Sigmoid colon (tissue), 7 donors: ENCODE measurements around the gene RAB3C. TPM values are rescaled to one million over a fixed set of nuclear protein-coding genes. Genes with fewer than 3 reads are reported as not detected.

Experiments
- DNase-seq: peaks from one replicate; pipeline ENCODE4 v3.0.0-alpha.2; 2019
- H3K27ac ChIP-seq, 4 donors: fragments of 200-600 bp; sonication (generic); one replicate each; pipeline ENCODE4 v1.5.1; 2016 to 2019; ENCODE audit warnings: mild to moderate bottlenecking in 1 of 4
- H3K27me3 ChIP-seq, 3 donors: fragments of 200-600 bp; sonication (generic); one replicate each; pipeline ENCODE4 v1.5.1; 2019; ENCODE audit warnings: mild to moderate bottlenecking in 1 of 3
- H3K36me3 ChIP-seq, 4 donors: fragments of 200-600 bp; sonication (generic); one replicate each; pipeline ENCODE4 v1.5.1; 2016 to 2019
- H3K4me1 ChIP-seq, 4 donors: fragments of 200-600 bp; sonication (generic); one replicate each; pipeline ENCODE4 v1.5.1; 2017 to 2019
- H3K4me3 ChIP-seq, 4 donors: fragments of 200-600 bp; sonication (generic); one replicate each; pipeline ENCODE4 v1.5.1; 2017 to 2019; ENCODE audit warnings: mild to moderate bottlenecking in 2 of 4, moderate library complexity in 1 of 4
- H3K9me3 ChIP-seq, 4 donors: fragments of 200-600 bp in 3 of 4; sonication (generic) in 3 of 4; one replicate each; pipeline versions ENCODE4 v1.5.1 to v1.6.1; 2013 to 2019
- EP300 ChIP-seq, 4 donors: sonication (generic); formaldehyde crosslinking; IDR thresholded peaks; one replicate each; pipeline ENCODE4 v1.6.1; 2017; ENCODE audit warnings: antibody characterized with exemption in 4 of 4
- POLR2A ChIP-seq, 2 donors: fragments of 450-650 bp; IDR thresholded peaks; one replicate each; pipeline ENCODE4 v1.6.1; 2016; ENCODE audit warnings: antibody characterized with exemption in 2 of 2, mild to moderate bottlenecking in 2 of 2, moderate library complexity in 2 of 2
- POLR2AphosphoS5 ChIP-seq, 4 donors: sonication (generic); formaldehyde crosslinking; IDR thresholded peaks; one replicate each; pipeline ENCODE4 v1.6.1; 2017; ENCODE audit warnings: antibody characterized with exemption in 4 of 4
- WGBS, 2 donors: extraction: QIAGEN DNeasy Blood & Tissue Kit; methylation state at CpG; one replicate each; pipeline ENCODE4 v1.1.7; 2013; 5-methylcytosine and 5-hydroxymethylcytosine counted together
- intact Hi-C: fragments of 100-400 bp; cut with DNase I; formaldehyde crosslinking; loops from one replicate; pipeline ENCODE4 v1.15.1; 2023
- polyA plus RNA-seq, 3 donors: library from polyadenylated mRNA; stranded (reverse); fragments of 200-250 nt; gene quantifications; one replicate each; pipeline ENCODE4 v1.2.3, GENCODE V29; 2013
- total RNA-seq, 4 donors: library from RNA; depleted of rRNA; stranded (reverse); fragments of >200 nt; gene quantifications; one replicate each; pipeline ENCODE4 v1.1.0, GENCODE V29; 2016
- TF ChIP-seq, protein P1 (sequence below), 4 experiments: fragments of 450-650 bp in 3 of 4; fragments of 200-600 bp in 1 of 4; IDR thresholded peaks; one replicate each; pipeline ENCODE4 v1.5.1; 2016 to 2019; ENCODE audit warnings: antibody characterized with exemption in 4 of 4, mild to moderate bottlenecking in 3 of 4, moderate library complexity in 2 of 4
- donor health status: healthy with polysubstance abuse.
- donor health status: Bipolar disorder and iron deficiency.
- donor health status: healthy.

Gene RAB3C
- total and polyA plus RNA-seq, 7 donors = under 0.01 to 17.6 (median 2.4) TPM; not detected in 1

DNA sequence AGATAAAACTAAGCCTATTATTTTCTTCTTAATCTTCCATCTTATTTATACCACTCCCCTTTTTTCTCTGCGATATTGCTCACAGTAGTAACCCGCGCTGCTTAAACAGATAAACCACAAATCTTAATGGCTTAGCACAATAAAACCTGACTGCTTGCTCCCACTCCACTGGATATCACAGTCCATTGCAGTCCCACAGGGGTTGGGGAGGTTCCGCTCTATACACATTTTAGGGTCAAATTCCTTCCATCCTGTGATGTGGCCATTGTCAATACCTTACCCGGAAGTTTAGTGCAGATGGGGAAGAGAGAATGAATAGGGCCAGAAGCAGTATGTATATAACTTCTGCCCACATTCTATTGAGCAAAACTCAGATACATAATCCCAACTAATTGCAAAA lies 193.7 kb downstream of the RAB3C start:
- no peak for DNase-seq
- 65 to 87% methylated on average over 5 of the region's 5 CpGs for WGBS, 2 donors
- Histone ChIP-seq H3K27ac (no peak overlapping the region), H3K4me3 (no peak overlapping the region), H3K9me3 (no peaks in the 10 kb centered on the region), H3K27me3 (no peaks in the 10 kb centered on the region), H3K36me3 (no peaks in the 10 kb centered on the region), H3K4me1 (no peaks in the 10 kb centered on the region)
- TF ChIP-seq EP300 (IDR thresholded peaks at IDR 0.05) = no peak
- TF ChIP-seq, protein P1, sequence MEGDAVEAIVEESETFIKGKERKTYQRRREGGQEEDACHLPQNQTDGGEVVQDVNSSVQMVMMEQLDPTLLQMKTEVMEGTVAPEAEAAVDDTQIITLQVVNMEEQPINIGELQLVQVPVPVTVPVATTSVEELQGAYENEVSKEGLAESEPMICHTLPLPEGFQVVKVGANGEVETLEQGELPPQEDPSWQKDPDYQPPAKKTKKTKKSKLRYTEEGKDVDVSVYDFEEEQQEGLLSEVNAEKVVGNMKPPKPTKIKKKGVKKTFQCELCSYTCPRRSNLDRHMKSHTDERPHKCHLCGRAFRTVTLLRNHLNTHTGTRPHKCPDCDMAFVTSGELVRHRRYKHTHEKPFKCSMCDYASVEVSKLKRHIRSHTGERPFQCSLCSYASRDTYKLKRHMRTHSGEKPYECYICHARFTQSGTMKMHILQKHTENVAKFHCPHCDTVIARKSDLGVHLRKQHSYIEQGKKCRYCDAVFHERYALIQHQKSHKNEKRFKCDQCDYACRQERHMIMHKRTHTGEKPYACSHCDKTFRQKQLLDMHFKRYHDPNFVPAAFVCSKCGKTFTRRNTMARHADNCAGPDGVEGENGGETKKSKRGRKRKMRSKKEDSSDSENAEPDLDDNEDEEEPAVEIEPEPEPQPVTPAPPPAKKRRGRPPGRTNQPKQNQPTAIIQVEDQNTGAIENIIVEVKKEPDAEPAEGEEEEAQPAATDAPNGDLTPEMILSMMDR (IDR thresholded peaks at IDR 0.05) = no peak
- TF ChIP-seq POLR2AphosphoS5 (IDR thresholded peaks at IDR 0.05) = no peak
- no peak for TF ChIP-seq POLR2A (IDR thresholded peaks at IDR 0.05)
- intact Hi-C loops = no loop called here

DNA sequence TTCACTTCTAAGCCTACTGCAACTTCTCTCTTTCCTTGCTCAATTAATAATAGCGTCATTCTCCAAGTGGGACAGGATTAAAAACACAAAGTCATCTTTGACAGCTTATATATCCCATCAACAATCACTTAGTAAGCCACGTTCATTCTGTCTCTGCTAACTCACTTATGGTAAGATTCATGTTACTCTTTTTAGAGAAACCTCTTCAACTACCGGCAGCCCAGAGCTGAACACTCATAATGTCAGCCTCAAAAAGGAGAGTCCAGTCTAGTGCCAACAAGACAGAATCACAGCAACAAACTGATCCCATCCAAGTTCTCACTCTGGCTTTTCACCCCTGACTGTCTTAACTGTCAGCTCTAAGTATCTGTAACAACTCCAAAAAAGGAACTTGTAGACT lies 196.0 kb downstream of the RAB3C start:
- Histone ChIP-seq H3K27me3 (no peaks in the 10 kb centered on the region), H3K4me3 (no peak overlapping the region), H3K27ac (no peak overlapping the region), H3K4me1 (no peaks in the 10 kb centered on the region), H3K9me3 (no peaks in the 10 kb centered on the region), H3K36me3 (no peaks in the 10 kb centered on the region)
- no peak for DNase-seq
- intact Hi-C loops = no loop called here
- TF ChIP-seq, protein P1 (IDR thresholded peaks at IDR 0.05) = no peak
- no peak for TF ChIP-seq POLR2AphosphoS5 (IDR thresholded peaks at IDR 0.05)
- no peak for TF ChIP-seq EP300 (IDR thresholded peaks at IDR 0.05)
- no peak for TF ChIP-seq POLR2A (IDR thresholded peaks at IDR 0.05)
- 88 to 91% methylated on average over 3 of the region's 3 CpGs for WGBS, 2 donors

DNA sequence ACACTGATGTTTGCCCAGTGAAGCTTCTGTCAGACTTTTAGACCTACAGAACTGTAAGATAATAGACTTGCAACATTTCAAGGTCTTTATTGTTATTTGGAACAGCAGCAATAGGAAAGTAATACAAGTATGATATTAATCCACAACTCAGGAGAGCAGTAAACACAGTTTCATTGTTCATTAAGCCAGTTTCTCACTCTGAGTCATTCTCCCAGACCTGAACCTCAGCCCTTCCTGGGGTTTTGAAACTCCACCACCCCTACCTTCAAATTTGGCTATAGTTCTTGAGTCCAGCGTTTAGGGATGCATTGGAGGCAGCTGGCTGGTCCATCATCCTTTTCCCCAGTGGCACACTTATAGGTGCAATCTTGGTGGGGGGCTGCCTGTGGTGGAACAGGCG lies 203.2 kb downstream of the RAB3C start:
- TF ChIP-seq POLR2AphosphoS5 (IDR thresholded peaks at IDR 0.05) (no peak), POLR2A (IDR thresholded peaks at IDR 0.05) (no peak), EP300 (IDR thresholded peaks at IDR 0.05) (no peak)
- TF ChIP-seq, protein P1 (IDR thresholded peaks at IDR 0.05) = no peak
- H3K36me3 ChIP-seq = no peaks in the 10 kb centered on the region
- no peak overlapping the region for H3K27ac ChIP-seq
- intact Hi-C loops = no loop called here
- 82 to 83% methylated on average over 2 of the region's 2 CpGs for WGBS, 2 donors
- no peaks in the 10 kb centered on the region for H3K27me3 ChIP-seq
- H3K4me3 ChIP-seq = no peak overlapping the region
- H3K9me3 ChIP-seq = no peaks in the 10 kb centered on the region
- no peaks in the 10 kb centered on the region for H3K4me1 ChIP-seq
- DNase-seq = no peak

DNA sequence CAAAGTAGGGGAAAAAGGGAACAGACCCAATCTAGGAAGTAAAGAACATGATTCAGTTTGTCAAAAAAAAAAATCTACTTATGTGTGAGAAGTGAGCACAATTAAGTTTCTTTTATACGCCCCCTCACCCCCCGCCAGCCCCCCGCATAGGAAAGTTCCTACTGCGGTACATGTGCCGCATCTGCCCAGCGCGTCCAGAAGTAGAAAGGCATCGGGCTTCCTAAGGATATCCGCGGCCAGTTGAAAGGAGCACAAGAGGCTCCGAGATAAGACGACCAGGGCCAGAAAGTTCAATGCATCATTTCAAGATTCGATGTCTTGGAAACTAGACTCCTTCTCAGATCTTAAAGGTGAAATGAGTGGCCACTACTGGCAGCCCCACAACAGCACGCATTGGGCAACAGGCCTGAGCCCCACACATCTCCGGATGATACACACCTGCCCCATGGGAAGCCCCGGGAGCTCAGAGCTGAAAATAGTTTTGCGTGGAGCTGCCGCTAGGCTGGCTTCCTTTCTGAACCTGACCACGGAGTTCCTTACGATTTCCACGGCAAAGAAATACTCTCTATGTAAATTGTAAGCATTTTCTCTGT lies 203.9 kb downstream of the RAB3C start:
- intact Hi-C loops = no loop called here
- Histone ChIP-seq H3K9me3 (no peaks in the 10 kb centered on the region), H3K27me3 (no peaks in the 10 kb centered on the region), H3K36me3 (no peaks in the 10 kb centered on the region), H3K27ac (no peak overlapping the region), H3K4me1 (no peaks in the 10 kb centered on the region), H3K4me3 (no peak overlapping the region)
- TF ChIP-seq, protein P1 (IDR thresholded peaks at IDR 0.05) = no peak
- no peak for TF ChIP-seq EP300 (IDR thresholded peaks at IDR 0.05)
- TF ChIP-seq POLR2A (IDR thresholded peaks at IDR 0.05) = no peak
- TF ChIP-seq POLR2AphosphoS5 (IDR thresholded peaks at IDR 0.05) = no peak
- DNase-seq = no peak
- WGBS, 2 donors = 79 to 93% methylated on average over 21 of the region's 21 CpGs

DNA sequence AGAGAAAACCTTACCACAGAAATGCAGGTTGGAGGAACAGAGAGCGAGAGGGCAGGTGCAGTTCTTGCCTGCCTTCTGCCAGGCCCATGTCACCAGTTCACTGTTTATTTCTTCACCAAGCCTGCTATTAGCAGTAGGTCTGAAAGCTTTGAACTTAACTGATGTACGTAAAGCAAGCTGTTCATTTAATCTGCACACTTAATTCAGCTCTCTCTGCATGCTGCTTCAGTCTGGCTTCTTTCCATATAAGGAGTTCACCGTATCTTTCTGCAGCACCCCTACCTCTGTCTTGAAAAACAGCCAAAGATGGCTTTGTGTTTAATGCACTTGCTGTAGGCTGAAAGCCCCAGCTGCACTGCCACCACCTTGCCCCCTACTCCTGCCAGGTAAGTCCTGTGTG lies 205.1 kb downstream of the RAB3C start:
- WGBS, 2 donors = 50 to 54% methylated on average over 3 of the region's 3 CpGs
- H3K27ac ChIP-seq = no peak overlapping the region
- H3K9me3 ChIP-seq = no peaks in the 10 kb centered on the region
- DNase-seq = no peak
- no peaks in the 10 kb centered on the region for H3K36me3 ChIP-seq
- no peak overlapping the region for H3K4me3 ChIP-seq
- TF ChIP-seq POLR2AphosphoS5 (IDR thresholded peaks at IDR 0.05) = no peak
- TF ChIP-seq, protein P1 (IDR thresholded peaks at IDR 0.05) = no peak
- no peak for TF ChIP-seq EP300 (IDR thresholded peaks at IDR 0.05)
- no peak for TF ChIP-seq POLR2A (IDR thresholded peaks at IDR 0.05)
- no peaks in the 10 kb centered on the region for H3K4me1 ChIP-seq
- intact Hi-C loops = no loop called here
- no peaks in the 10 kb centered on the region for H3K27me3 ChIP-seq
